Ramos (cell line): ENCODE measurements around the gene STPG1.

Experiments used
- in situ Hi-C: fragments of 300-500 bp; cut with MboI; formaldehyde crosslinking; loops from one replicate; pipeline ENCODE4 v1.14.3; 2022; ENCODE audit warnings: low sequenced_read_pairs; ENCODE audit not compliant: unreplicated experiment

The STPG1 gene

DNA sequence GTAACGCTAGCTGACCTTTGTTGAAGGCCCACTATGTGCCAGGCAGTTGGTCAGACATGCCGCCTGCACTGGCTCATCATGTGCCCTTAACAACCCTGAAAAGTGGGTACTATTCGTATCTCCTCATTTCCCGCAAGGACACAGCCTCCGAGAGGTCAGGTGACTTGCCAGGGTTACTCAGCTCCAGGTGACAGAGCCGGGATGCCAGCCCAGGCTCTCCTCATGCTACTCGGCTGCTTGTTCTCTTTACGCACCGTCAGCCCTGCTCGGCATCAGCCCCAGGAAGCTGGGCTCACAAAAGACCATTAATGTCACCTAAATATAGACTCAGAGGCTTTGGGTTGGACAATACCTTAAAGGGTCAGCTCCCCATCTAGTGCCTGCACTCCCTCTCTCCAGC lies 65.4 kb downstream of the STPG1 start:
- in situ Hi-C loops: no loop called here

- in situ Hi-C loops: no loop called here
These were observed 66.2 kb downstream of the STPG1 start for GRCh38 chr1:24347159-24347934.

DNA sequence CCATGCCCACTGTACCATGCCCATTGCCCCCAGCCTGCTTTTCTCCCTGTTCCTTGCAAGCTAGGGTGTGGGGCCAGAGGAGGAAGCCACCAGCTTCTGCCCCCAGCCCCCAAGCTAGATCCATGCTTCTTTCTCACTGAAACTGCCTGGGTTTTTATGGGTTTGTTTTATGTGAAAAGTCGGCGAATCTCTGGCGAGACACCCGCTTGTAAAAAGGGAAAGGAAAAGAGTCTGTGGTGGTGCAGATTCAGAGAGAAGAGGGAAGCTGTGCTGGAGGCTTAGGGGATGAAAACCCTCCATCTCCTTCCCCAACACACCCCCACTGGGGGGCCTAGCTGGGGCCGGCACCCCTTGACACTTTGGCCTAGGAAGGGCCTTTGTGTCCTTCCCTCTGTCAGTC lies 68.2 kb downstream of the STPG1 start:
- in situ Hi-C loops: no loop called here

- in situ Hi-C loops: no loop called here
These were observed 69.4 kb downstream of the STPG1 start for GRCh38 chr1:24344090-24344742.

DNA sequence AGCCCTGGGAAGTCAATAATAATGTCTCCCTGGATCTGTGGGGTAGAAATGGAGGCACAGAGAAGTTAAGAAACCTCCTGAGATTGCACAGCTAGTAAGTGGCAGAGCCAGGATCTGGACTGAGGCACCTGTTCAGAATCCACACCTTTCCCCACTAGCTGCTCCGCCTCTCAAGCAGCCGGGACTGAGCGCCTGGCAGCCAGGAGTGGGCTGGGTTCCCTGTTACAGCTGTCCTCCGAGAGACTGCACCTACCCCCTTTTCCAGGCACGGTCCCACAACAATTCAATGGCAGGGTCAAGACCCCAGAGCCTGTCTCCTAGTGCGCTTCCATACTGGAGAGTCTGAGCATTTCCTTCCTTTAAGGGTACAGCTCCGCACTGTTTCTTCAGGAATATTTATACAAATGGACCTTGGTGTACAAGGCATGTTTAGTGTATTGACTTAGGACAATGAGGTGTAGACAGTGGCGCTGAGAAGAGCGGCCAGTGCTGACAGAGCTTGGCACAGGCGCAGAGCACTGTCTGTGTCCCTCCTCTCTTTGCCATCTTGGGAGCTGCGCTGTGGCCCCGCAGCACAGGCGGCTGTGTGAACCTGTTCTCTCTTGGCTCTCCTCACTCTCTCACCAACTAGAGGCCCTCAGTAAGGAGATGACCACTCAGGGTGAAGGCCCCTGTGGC lies 70.0 kb downstream of the STPG1 start:
- in situ Hi-C loops: no loop called here

DNA sequence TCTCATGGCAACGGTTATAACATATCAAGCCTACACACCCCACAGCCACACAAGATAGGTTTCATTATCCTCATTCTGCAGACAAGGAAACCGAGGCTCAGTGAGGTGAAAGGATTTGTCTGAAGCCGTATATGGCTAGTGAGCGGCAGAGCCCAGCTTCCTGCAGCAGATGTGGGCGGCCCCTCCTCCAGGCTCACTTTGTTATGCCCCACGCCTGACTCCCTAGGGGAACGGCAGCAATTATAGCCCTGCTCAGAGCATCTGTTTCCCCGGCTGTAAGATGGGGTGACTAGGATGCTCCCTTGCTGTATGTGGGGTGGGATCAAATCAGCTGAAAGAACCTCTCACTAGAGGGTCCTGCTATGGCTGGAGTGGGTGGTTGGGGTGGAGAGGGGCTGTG lies 72.3 kb downstream of the STPG1 start:
- in situ Hi-C loops: no loop called here

- in situ Hi-C loops: no loop called here
These were observed 72.8 kb downstream of the STPG1 start for GRCh38 chr1:24340770-24341169.

DNA sequence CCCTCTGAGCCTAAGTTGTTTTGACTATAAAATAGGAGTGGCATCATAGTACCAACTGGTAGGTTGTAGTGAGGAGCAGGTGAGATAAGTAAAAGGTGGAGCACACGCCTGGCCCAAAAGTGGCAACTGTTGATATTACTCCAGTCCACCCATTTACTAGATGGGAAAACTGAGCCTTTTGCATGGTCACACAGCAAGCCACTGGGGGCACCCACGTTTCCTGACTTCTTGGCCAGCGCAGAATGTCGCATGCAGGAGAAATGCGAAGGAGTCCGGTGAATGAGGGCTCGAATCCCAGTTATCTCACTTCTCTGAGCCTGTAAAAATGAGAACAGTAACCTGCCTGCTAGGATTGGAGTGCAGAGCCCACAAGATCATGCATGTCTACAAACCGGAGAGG lies 73.6 kb downstream of the STPG1 start:
- in situ Hi-C loops: no loop called here

DNA sequence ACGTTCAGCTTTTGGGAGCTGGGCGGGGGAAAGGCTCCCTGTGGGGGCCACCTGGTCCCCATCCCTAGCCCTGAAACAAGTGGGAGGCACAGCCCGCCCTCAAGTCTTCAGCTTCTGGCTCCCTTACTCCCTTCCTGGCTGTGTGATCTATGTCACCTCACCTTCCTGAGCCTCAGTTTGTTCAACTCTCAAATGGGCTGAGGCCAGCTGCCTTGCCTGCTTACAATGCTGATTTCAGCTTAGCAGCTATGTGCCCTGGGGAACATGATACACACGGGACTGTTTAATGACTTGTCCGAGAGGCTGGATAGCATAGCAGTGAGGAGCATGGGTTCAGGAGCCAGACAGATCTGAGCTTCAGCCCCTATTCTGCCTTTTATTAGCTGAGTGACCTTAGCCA lies 75.1 kb downstream of the STPG1 start:
- in situ Hi-C loops: no loop called here

- in situ Hi-C loops: no loop called here
These were observed 76.1 kb downstream of the STPG1 start for GRCh38 chr1:24337455-24337854.

DNA sequence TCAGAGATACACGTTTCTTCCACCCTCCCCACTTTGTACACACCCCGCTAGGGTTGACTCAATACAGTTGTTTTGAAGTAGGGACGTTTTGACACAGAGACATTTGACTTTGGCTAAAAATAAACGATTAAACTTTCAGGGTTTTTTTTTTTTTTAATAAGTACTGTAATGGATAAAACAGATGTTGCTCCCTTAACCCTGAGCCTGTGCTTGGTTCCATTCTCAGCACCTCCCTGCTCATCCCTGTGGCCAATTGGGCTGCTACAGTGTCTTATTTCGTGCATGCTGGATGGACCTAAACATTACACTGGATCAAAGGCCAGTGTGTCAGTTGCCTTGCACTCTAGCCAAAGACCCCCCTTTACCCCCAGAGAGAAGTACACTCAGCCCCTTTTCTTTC lies 77.5 kb downstream of the STPG1 start:
- in situ Hi-C loops: no loop called here

GRCh38 chr1:24331961-24332673 lies 81.5 kb downstream of the STPG1 start:
- in situ Hi-C loops: no loop called here

DNA sequence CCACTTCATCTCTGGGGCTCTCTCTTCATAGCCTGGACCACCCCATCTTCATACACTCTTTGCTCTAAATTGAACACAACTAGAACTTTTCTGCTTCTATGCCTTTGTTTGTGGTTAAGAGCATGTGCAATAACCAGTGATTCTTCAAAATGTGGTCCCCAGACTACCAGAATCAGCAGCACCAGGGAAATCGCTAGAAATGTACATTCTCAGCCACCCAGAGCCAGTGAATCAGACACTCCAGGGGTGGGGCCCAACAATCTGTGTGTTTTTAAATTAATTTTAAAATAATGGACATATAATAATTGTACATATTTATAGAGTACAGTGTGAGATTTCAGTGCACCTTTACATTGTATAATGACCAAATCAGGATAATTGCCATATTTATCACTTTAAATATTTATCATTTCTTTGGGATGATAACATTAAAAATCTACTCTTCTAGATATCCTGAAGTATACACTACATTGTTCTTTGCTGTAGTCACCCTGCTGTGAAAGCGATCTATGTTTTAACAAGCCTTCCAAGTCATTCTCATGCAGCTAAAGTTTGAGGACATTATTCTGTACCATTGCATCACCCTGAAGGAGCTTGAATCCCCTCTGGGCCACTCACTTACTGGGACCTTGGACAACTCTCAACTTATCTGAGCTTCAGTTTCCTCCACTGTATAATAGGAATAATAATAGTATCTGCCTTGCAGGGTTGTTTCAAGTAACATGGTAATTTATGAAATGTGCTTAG lies 83.6 kb downstream of the STPG1 start:
- in situ Hi-C loops: no loop called here

- in situ Hi-C loops: no loop called here
These were observed 84.3 kb downstream of the STPG1 start for GRCh38 chr1:24329331-24329730.

- in situ Hi-C loops: no loop called here
These were observed 85.7 kb downstream of the STPG1 start for GRCh38 chr1:24327891-24328290.

DNA sequence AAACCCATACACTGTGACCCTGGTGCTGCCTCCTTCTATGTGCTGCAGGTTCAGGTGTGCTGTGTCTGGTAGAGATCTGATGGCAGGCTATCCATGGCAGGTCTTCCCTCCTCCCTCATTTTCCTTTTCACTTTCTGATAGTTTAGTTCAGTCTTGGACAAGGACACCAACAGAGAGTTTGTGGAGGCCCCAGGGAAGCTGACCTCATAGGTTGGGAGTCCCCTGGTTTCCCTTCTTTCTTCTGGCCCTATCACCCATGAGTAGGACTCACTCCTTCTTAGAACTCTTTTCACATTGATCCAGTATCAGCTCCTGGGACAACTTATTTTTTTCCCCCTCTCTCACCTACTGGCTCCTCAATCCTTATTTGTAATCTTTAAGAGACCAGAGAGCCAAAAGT lies 86.1 kb downstream of the STPG1 start:
- in situ Hi-C loops: no loop called here

GRCh38 chr1:24325587-24326449 lies 87.8 kb downstream of the STPG1 start:
- in situ Hi-C loops: no loop called here

DNA sequence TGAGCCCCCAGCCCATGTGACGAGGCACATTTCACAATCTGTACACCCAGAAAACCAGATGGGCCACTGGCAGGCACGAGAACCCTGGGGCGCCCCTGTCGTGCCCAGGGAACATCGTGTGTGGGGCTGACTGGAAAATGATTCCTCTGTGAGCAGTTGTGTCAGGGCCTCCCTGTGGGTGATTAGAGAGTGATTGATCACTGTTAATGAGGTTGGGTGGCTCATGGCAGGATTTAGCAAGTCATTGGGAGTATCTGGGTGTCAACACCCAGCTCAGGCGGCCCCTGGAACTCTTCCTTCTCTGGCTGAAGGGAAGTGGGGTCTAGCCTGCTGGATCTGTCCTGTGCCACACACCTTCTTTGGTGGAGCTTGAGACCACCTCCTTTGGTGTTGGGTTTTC lies 88.7 kb downstream of the STPG1 start:
- in situ Hi-C loops: no loop called here

DNA sequence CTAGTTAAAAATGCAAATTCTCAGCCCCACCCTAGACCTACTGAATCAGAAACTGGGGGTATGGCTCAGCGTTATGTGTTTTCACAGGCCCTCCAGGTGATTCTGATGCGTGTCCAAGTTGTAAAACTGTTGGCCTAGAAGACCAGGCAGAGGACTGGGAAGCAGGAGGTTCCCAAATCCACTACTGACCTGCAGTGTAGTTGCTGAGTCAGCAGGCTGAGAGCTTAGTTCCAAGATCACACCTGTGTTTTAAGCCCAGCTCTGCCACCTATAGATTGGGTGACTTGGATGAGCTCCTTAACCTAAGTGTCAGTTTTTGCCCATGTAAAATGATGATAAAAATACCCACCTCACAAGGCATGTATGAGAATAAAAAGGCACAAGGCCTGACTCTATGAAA lies 90.3 kb downstream of the STPG1 start:
- in situ Hi-C loops: no loop called here
